Mesenchymal stem cell (in vitro differentiated cells and primary cell): ENCODE data around the gene CDC42EP3.

Experiments
- DNase-seq: peaks from one replicate; pipeline ENCODE4 v3.0.0-alpha.2; 2013
- H2AFZ ChIP-seq: one replicate; pipeline ENCODE4 v1.6.1; 2013; ENCODE audit warnings: low read depth, mild to moderate bottlenecking, control low read depth, inconsistent platforms, low read length, moderate library complexity
- H2AK5ac ChIP-seq: 2 replicates; pipeline ENCODE4 v1.6.1; 2013; ENCODE audit warnings: low read length, moderate library complexity, mild to moderate bottlenecking, inconsistent platforms; ENCODE audit not compliant: severe bottlenecking
- H2BK120ac ChIP-seq: one replicate; pipeline ENCODE4 v1.6.1; 2013; ENCODE audit warnings: low read depth, mild to moderate bottlenecking, inconsistent platforms, low read length, moderate library complexity
- H2BK12ac ChIP-seq, 2 experiments: one replicate each; pipeline ENCODE4 v1.6.1; 2013; ENCODE audit warnings: inconsistent platforms in 2 of 2, low read length in 2 of 2, mild to moderate bottlenecking in 2 of 2, moderate library complexity in 2 of 2, control low read depth in 1 of 2
- H2BK15ac ChIP-seq: one replicate; pipeline ENCODE4 v1.6.1; 2013; ENCODE audit warnings: mild to moderate bottlenecking, low read depth, inconsistent platforms; ENCODE audit not compliant: poor library complexity, severe bottlenecking
- H2BK5ac ChIP-seq: 2 replicates; pipeline ENCODE4 v1.6.1; 2013; ENCODE audit warnings: low read depth, mild to moderate bottlenecking, low read length, control low read depth, inconsistent platforms; ENCODE audit not compliant: poor library complexity, severe bottlenecking
- H3K14ac ChIP-seq, 2 experiments: one replicate each; pipeline ENCODE4 v1.6.1; 2013; ENCODE audit warnings: inconsistent platforms in 2 of 2, low read length in 2 of 2, control low read depth in 1 of 2, mild to moderate bottlenecking in 1 of 2, moderate library complexity in 1 of 2
- H3K18ac ChIP-seq, 2 experiments: one replicate each; pipeline ENCODE4 v1.6.1; 2013; ENCODE audit warnings: inconsistent platforms in 2 of 2, low read length in 2 of 2, control low read depth in 1 of 2, low read depth in 1 of 2, mild to moderate bottlenecking in 1 of 2
- H3K23ac ChIP-seq, 2 experiments: one replicate each; pipeline ENCODE4 v1.6.1; 2013; ENCODE audit warnings: inconsistent platforms in 2 of 2, low read length in 2 of 2, mild to moderate bottlenecking in 2 of 2, moderate library complexity in 2 of 2, control low read depth in 1 of 2
- H3K27ac ChIP-seq: 2 replicates; pipeline ENCODE4 v1.5.1; 2013; ENCODE audit warnings: mild to moderate bottlenecking, moderate library complexity, low read length, control low read depth, inconsistent platforms; ENCODE audit not compliant: poor library complexity, severe bottlenecking
- H3K27me3 ChIP-seq, 2 experiments: 2 replicates each; pipeline versions ENCODE4 v1.6.1 to v1.7.0; 2013; ENCODE audit warnings: low read length in 2 of 2, mild to moderate bottlenecking in 2 of 2, moderate library complexity in 2 of 2, control low read depth in 1 of 2, inconsistent platforms in 1 of 2; ENCODE audit not compliant: control insufficient read depth in 1 of 2, insufficient read depth in 1 of 2
- H3K36me3 ChIP-seq, 2 experiments: 2 replicates each; pipeline versions ENCODE4 v1.6.1 to v1.7.0; 2013; ENCODE audit warnings: low read length in 2 of 2, control low read depth in 1 of 2, inconsistent platforms in 1 of 2, low read depth in 1 of 2, mild to moderate bottlenecking in 1 of 2; ENCODE audit not compliant: insufficient read depth in 2 of 2, control insufficient read depth in 1 of 2
- H3K4ac ChIP-seq, 2 experiments: one replicate each; pipeline ENCODE4 v1.6.1; 2013; ENCODE audit warnings: inconsistent platforms in 2 of 2, low read length in 2 of 2, mild to moderate bottlenecking in 2 of 2, moderate library complexity in 2 of 2, control low read depth in 1 of 2, low read depth in 1 of 2
- H3K4me1 ChIP-seq: 2 replicates; pipeline ENCODE4 v1.6.1; 2013; ENCODE audit warnings: low read depth, low read length, control low read depth; ENCODE audit not compliant: control insufficient read depth, insufficient read depth
- H3K4me2 ChIP-seq: 2 replicates; pipeline ENCODE4 v1.6.1; 2013; ENCODE audit warnings: low read length, mild to moderate bottlenecking, inconsistent platforms; ENCODE audit not compliant: poor library complexity, severe bottlenecking
- H3K4me3 ChIP-seq, 2 experiments: 2 replicates each; pipeline versions ENCODE4 v1.5.1 to v1.7.0; 2013; ENCODE audit warnings: low read length in 2 of 2, mild to moderate bottlenecking in 2 of 2, control low read depth in 1 of 2, low read depth in 1 of 2; ENCODE audit not compliant: insufficient read depth in 1 of 2
- H3K79me1 ChIP-seq: replicated peaks from 2 replicates; pipeline ENCODE4 v1.6.1; 2013; ENCODE audit warnings: mild to moderate bottlenecking, control low read depth, low read length, inconsistent platforms; ENCODE audit not compliant: poor library complexity, severe bottlenecking
- H3K9ac ChIP-seq: 2 replicates; pipeline ENCODE4 v1.7.0; 2013; ENCODE audit warnings: mild to moderate bottlenecking, low read length, moderate library complexity
- H3K9me3 ChIP-seq: 2 replicates; pipeline ENCODE4 v1.7.0; 2013; ENCODE audit warnings: mild to moderate bottlenecking, low read length; ENCODE audit not compliant: control insufficient read depth
- H4K8ac ChIP-seq: one replicate; pipeline ENCODE4 v1.6.1; 2013; ENCODE audit warnings: inconsistent platforms, mild to moderate bottlenecking, low read length, moderate library complexity
- H4K91ac ChIP-seq: one replicate; pipeline ENCODE4 v1.6.1; 2013; ENCODE audit warnings: mild to moderate bottlenecking, low read length, inconsistent platforms
- WGBS: methylation state at CpG from one replicate; pipeline ENCODE4 v1.1.7; 2013; ENCODE audit warnings: mixed read lengths; 5-methylcytosine and 5-hydroxymethylcytosine counted together

CDC42EP3 gene

DNA sequence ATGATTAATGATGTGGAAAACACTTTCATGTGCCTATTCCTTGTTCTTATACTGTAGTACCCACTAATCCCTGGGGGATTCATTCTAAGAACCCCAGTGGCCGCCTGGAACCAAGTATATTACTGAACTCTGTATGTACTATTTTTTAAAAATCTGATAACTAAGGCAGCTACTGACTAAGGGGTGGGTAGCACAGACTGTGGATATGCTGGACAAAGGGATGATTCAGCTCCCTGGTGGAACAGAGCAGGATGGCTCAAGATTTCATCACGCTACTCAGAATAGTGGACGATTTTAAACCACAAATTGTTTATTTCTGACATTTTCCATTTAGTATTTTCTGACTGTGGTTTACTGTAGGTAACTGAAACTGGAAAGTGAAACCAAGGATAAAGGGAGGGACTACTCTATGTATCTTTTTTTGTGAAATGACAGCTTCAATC is 41.8 kb upstream of the CDC42EP3 start:
- Histone ChIP-seq H4K91ac (no peak overlapping the region), H3K27me3 (no peaks in the 10 kb centered on the region)

GRCh38 chr2:37711831-37712230 is 40.4 kb upstream of the CDC42EP3 start:
- Histone ChIP-seq H3K23ac (no peak overlapping the region), H2AK5ac (peak overlapping the region; percentile 99), H2BK5ac (peak overlapping the region; percentile 80), H4K91ac (peak overlapping the region; percentile 88), H2BK12ac (peak overlapping the region; percentile 79 to 82), H3K79me1 (no peaks in the 10 kb centered on the region), H3K14ac (no peak overlapping the region), H3K9me3 (peaks cover 11% of the 10 kb centered on the region), H2BK120ac (no peak overlapping the region), H3K4me1 (peaks cover 4% of the 10 kb centered on the region), H4K8ac (peak overlapping the region; percentile 82), H3K27me3 (no peaks in the 10 kb centered on the region), H2BK15ac (no peak overlapping the region), H3K4me3 (no peak overlapping the region), H3K4ac (peak overlapping the region in 1 of 2 experiments; percentile 53), H2AFZ (no peak overlapping the region), H3K9ac (no peak overlapping the region), H3K4me2 (peak overlapping the region; percentile 30), H3K36me3 (no peaks in the 10 kb centered on the region), H3K27ac (peak overlapping the region; percentile 98), H3K18ac (peak overlapping the region; percentile 28 to 85)
- peak; percentile 86 for DNase-seq
- WGBS = no CpG with 5 or more reads among the region's 2 CpGs

More for the DNA sequence above, 41.8 kb upstream of the CDC42EP3 start:
- H2AK5ac ChIP-seq = no peak overlapping the region
- peak overlapping the region in 1 of 2 experiments; percentile 24 for H3K4me3 ChIP-seq
- H3K36me3 ChIP-seq = no peaks in the 10 kb centered on the region
- peaks cover 4% of the 10 kb centered on the region for H3K4me1 ChIP-seq
- H2AFZ ChIP-seq = no peak overlapping the region
- H3K4me2 ChIP-seq = no peak overlapping the region
- no peak overlapping the region for H3K4ac ChIP-seq
- WGBS = no CpG with 5 or more reads among the region's 3 CpGs
- H3K9me3 ChIP-seq = peaks cover 11% of the 10 kb centered on the region
- DNase-seq = peak; percentile 95
- peak overlapping the region; percentile 75 for H3K9ac ChIP-seq
- no peaks in the 10 kb centered on the region for H3K79me1 ChIP-seq
- H3K23ac ChIP-seq = no peak overlapping the region
- H2BK12ac ChIP-seq = no peak overlapping the region
- H3K27ac ChIP-seq = peak overlapping the region; percentile 71
- no peak overlapping the region for H2BK5ac ChIP-seq
- no peak overlapping the region for H4K8ac ChIP-seq
- H3K14ac ChIP-seq = no peak overlapping the region
- H2BK120ac ChIP-seq = no peak overlapping the region
- H3K18ac ChIP-seq = no peak overlapping the region
- no peak overlapping the region for H2BK15ac ChIP-seq

DNA sequence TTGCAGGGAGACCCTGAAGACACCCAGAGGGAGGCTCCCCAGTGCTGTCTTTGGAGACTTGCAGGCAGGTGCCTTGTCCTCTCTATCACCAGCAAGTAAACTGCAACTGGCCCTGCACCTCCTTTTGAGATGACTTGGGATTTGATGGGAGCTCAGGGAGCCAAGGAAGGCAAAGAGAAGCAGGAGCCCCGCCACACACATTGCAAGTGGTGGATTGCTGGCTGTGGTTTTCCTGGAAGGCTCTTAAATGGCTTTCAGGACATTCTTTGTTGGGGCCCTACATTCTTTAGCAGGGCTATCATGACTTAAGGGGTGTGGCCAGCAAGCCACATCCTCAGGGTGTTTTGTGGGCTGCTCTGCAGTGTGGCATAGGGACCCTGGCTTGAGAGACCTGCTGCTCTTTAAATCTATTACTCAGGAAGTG is 39.9 kb upstream of the CDC42EP3 start:
- Histone ChIP-seq H2BK5ac (peak overlapping the region; percentile 67), H3K9me3 (peaks cover 11% of the 10 kb centered on the region), H3K27me3 (no peaks in the 10 kb centered on the region), H3K14ac (no peak overlapping the region), H4K8ac (peak overlapping the region; percentile 90), H2BK12ac (peak overlapping the region; percentile 11 to 99), H3K4ac (peak overlapping the region; percentile 75 to 93), H3K23ac (no peak overlapping the region), H3K9ac (no peak overlapping the region), H2AFZ (no peak overlapping the region), H3K18ac (peak overlapping the region; percentile 15 to 97), H4K91ac (peak overlapping the region; percentile 78), H3K4me1 (peaks cover 4% of the 10 kb centered on the region), H2AK5ac (peak overlapping the region; percentile 100), H3K36me3 (no peaks in the 10 kb centered on the region), H3K4me3 (no peak overlapping the region), H3K79me1 (no peaks in the 10 kb centered on the region), H3K27ac (peak overlapping the region; percentile 98), H2BK120ac (peak overlapping the region; percentile 96), H3K4me2 (peak overlapping the region; percentile 25), H2BK15ac (no peak overlapping the region)
- 0% methylated on average over 1 of the region's 1 CpG for WGBS
- DNase-seq = peak; percentile 93

- Histone ChIP-seq H4K8ac (peak overlapping the region; percentile 48), H3K4me1 (peaks cover 4% of the 10 kb centered on the region), H2BK15ac (peak overlapping the region; percentile 92), H3K27ac (no peak overlapping the region), H3K18ac (peak overlapping the region; percentile 72 to 88), H2AK5ac (peak overlapping the region; percentile 92), H4K91ac (peak overlapping the region; percentile 92), H3K9me3 (no peaks in the 10 kb centered on the region), H3K79me1 (no peaks in the 10 kb centered on the region), H3K27me3 (no peaks in the 10 kb centered on the region), H3K23ac (no peak overlapping the region), H2BK12ac (peak overlapping the region; percentile 2 to 95), H3K14ac (peak overlapping the region in 1 of 2 experiments; percentile 92), H3K9ac (no peak overlapping the region), H3K36me3 (no peaks in the 10 kb centered on the region), H3K4me3 (no peak overlapping the region), H2AFZ (no peak overlapping the region), H3K4ac (peak overlapping the region in 1 of 2 experiments; percentile 78), H3K4me2 (no peak overlapping the region), H2BK5ac (no peak overlapping the region), H2BK120ac (no peak overlapping the region)
- DNase-seq = no peak
- WGBS = 88% methylated on average over 1 of the region's 4 CpGs
These were observed 37.7 kb upstream of the CDC42EP3 start for GRCh38 chr2:37709111-37709510.
